Measurements from ENCODE around the gene SSH2.
"Not testable (repeated sequence)": the region's sequence is repeated elsewhere in the genome, so short reads cannot be mapped to it uniquely, and the experiment has no call there.

SSH2 gene

DNA sequence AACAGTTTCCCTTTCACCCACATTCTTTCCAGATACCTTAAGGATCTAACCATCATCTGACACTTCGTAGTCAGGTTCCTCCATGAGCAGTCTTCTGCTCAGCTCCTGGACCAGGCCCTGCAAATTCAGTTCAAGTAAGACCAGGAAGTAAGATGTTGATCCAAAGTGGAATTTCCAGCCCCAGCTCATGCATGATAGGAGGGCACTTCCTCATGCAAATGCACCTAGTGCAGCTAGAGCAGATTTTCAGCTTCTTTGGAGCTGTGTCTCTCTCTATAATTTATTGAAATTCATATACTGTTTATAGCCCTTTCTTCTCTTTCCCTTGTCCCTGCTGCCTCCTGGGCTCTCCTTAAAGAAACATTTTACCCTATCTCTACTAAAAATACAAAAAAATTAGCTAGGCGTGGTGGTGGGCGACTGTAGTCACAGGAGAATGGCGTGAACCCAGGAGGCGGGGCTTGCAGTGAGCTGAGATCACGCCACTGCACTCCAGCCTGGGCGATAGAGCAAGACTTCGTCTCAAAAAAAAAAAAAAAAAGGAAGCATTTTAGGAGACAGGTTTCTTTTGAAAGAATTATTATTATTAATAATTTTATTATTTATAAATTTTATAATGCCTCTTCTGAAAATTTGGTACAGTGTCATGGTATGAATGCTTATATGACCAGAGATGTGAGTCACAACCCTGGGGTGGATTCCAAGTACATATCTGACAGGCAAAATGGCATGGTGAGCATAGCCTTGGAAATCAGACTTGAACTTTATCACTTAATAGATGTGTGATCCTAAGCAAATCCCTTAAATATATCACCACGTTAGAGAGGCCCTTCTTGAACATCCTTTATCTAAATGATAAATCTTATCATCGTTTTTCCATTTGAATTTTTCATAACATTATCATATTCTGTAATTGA lies 94.3 kb downstream of the SSH2 start:
- DNase-seq: peak; percentile 68

DNA sequence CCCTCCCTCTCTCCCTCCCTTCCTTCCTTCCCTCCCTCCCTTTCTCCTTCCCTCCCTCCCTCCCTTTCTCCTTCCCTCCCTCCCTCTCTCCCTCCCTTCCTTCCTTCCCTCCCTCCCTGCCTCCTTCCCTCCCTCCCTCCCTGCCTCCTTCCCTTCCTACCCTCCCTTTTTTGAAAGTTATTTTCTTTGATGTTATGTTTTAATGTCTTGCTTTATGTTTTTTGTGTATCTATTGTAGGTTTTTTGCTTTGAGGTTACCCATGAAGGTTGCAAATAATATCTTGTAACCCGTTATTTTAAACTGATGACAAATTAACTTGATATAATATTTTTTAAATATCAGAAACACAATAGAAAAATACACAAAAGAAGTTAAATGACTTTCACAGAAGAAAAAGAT lies 96.2 kb downstream of the SSH2 start:
- DNase-seq: no peak

DNA sequence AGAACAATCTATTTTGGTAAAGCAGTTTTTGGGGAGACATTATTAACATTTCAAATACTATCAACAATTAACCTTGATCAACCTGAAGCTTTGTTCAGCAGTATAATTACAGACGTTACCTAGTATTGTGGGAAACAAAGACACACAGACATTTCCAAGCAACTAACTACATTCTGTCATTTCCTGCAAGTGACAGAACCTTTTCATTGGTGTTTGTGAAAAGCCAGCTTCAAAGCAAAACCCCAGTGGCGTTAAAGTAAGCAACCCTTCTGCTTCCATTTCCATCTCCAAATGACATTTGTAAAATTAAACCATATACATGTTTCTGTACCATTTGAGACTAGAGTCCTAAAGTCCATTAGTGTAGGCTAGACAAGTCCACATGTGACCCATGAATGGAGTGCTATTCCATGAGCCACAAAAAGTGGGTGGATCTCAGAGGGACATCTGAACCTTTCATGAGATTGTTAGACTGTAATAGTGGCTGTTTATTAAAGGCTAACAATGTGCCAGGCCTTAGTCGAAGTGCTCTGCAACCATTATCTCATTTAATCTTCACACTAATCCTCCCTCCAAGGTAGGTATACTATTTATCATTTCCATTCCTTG lies 101.2 kb downstream of the SSH2 start:
- no peak for DNase-seq

DNA sequence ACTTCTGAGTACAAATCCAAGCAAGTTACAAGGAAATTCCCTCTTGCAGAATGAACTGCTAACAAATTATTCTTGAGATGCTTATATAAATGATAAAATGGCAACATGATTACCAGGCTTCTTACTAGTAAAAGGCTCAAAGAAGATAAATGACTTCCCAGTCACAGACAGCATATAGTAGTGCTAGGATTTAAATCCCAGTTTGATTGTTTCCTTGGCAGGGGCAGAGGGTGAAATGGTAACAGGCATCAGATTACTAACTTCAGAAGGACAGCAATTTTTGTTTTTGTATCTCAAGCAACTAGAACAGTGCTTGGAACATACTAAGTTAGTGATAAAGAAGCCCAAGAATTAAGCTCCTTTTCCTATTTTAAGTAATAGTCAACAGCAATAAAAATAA lies 102.8 kb downstream of the SSH2 start:
- DNase-seq: no peak

DNA sequence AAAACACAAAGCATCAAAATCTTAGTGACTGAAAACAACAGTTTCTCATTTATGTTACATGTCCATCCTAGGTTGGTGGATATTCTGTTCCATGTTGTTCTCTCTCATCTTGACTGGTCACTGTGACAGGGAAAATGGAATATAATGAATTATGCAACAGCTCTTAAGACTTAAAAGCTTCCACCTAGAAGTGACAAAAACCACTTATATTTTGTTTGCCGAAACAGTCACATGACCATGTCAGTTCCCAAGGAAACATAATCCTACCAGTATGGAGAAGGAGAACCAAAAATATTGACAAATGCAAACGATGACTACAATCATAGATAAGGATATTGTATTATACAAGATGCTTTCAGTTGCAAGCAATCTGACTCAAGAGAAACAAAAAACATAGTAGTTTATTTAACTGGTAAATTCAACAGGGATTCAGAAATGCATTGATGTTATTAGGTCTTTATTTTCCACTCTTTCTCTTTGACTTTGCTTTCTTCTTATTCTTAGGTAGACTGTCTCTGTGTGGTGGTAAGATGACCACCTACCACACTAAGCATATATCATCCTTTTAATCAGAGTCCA lies 103.8 kb downstream of the SSH2 start:
- no peak for DNase-seq

DNA sequence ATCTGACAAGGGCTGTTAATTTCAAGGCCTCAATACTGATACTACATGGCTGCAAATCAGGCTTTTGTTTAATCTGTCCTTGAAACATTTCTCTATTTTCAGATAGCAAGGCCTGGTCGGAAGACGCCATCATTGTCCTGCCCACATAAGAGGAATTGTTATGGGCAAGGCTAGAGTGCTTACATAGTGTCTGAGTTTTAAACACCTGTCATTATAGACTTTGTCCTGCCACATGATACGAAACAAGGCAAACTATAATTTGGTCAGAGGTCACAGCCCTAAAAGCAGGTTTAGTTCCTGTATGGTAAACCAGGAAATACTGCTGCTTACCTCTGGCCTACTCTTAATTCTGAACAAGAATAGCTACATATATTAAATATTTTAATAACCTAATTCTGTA lies 104.4 kb downstream of the SSH2 start:
- no peak for DNase-seq

DNA sequence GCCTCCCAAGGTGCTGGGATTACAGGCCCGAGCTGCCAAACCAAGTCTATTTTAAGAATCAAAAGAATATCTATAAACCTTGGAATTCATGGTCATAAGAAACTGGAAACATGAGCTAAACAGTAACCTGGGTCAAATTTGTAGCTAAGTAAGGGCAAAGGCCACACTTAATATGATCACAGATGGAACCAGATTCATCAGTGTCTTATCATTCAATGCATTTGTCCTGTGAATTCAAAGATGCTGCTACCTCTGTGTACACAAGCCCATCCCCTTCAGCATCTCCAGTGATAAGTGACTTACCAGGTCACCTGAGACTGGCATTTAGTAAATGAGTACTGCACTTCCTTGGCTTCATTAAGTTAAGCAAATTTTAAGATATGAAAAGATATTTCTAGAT lies 108.1 kb downstream of the SSH2 start:
- DNase-seq: no peak

DNA sequence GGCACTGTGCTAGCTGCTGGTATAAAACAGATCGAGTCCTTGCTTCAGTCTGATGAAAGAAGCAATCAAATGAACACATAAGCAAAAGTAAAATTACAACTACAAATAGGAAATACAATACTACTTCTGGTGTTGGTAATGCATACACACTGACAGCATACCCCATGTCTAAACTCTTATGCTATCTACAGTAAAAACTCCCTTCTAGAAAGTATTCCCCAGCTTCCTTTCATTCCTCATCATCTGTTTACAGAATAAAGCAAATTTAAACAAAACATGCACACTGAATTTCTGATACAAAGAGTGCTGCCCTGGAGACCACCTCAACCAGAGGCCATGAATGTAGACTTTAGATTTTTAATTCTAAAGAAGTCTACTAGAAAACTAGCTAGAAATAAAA lies 109.6 kb downstream of the SSH2 start:
- no peak for DNase-seq

DNA sequence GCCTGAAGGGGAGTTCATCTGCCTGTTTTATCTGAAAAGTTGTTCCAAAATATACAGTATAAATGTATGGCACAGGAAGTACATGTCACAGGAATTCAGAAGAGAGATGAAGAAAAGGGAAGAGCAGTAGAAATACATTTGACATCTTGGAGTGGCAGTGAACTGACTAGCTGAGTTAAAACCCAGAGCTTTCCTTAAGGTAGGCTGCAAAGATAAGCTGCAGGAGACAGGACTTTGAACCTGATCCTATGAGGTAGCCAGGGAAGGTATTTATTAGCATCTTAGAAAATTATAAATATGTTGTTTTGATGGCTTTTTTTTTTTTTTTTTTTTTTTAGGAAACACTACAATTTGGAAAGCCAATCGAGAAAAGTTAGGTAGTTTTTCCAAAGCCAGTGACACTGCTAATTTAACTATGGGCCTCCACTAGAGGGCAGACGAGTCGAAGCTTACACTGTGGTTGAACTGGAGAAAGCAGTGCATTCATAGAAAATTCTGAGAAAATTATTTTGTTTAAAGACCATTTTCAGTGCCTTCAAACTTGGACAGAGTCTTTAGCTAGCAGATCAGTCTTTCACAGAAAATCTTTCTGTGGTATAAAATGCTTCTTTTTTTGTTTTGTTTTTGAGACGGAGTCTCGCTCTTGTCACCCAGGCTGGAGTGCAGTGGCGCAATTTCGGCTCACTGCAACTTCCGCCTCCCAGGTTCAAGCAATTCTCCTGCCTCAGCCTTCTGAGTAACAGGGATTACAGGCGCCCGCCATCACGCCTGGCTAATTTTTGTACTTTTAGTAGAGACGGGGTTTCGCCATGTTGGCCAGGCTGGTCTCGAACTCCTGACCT lies 122.3 kb downstream of the SSH2 start:
- DNase-seq: peak; percentile 79

DNA sequence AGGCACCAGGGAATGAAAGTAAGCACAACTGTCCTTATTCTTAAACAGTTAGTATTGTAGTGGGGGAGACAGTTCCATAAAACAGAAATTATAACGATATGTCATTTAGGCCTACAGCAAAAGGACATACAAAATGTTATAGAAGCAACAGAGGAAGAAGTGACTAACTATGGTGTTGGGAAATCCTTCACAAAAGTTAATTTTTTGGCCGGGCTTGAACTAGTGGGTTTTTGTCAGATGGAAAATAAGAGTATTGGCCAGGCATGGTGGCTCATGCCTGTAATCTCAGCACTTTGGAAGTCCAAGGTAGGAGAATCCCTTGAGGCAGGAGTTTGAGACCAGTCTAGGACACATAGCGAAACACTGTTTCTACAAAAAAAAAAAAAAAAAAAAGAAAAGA lies 127.8 kb downstream of the SSH2 start:
- DNase-seq: no peak

DNA sequence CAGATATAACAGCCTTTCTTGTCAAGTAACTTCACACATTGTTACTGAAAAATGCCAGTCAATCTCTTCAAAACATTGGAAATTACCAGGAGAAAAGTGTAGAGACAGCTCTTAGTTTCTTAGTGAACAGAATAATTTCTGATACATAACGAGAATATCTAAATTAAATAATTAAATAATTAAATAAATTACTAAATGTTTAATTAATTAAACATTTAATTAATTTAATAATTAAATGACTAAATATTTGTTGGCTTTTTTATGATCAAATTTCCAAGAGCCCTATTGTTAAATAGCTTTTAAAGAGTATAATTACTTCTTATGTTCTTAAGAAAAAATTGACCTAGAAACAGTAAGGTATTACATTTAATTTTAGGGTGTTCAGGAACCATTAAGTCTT lies 129.6 kb downstream of the SSH2 start:
- DNase-seq: no peak

DNA sequence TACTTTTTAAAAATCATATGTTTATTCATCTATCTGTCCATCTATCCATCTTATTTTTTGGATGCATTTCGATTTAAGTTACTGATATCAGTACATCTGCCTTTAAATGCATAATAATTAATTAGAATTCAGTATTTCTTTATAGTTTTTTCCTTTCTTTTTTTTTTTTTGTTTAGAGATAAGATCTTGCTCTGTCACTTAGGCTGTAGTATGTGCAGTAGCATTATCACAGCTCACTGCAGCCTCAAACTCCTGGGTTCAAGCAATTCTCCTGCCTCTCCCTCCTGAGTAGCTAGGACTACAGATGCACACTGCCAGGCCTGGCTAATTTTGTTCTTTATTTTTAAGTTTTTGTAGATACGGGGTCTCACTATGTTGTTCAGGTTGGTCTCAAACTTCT lies 133.4 kb downstream of the SSH2 start:
- no peak for DNase-seq

DNA sequence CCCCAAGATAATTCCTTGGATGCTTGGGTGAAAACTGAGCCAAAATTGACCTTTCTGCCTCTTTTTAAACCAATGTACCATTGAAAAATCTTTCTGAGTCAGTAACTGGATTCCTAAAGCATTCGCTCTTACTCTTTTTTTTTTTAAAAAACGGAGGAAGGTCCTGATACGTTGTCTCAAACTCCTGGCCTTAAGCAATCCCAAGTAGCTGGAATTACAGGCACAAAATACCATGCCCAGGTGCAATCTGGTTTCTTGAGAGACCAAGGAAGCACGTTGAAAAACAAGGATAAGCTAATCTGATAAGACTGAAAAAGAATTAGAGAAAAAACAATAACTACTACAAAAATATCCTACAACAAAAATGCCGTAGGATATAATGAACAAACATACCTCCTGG lies 136.5 kb downstream of the SSH2 start:
- no peak for DNase-seq

DNA sequence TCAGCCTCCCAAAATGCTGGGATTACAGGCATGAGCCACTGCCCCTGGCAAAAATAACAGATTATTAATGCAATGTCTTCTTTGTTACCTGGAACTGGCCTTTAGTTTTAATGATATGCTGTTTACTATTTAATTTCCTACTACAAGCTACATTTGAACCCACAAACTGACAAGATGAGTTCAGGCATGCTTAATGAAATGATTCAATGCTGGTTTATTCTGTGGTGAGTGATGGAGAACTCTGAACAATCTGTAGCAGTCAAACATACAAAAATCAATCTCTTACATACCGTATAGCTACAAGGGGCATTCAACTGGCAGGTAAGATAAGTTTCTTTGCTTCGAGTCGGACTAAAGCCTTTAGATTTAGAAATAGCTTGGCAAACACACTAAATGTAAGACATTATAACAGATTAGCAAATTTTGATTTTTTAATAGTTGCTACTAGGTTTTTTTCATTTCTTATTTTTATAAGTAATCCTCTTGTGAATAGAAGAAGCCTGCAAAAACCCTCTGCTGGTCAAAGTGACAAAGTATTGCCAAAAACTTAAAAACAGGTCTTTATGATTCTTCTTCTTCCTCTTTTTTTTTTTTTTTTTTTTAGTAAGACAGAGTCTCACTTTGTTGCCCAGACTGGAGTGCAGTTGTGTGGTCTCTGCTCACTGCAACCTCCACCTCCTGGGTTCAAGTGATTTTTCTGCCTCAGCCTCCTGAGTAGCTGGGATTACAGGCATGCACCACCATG lies 138.5 kb downstream of the SSH2 start:
- DNase-seq: no peak

DNA sequence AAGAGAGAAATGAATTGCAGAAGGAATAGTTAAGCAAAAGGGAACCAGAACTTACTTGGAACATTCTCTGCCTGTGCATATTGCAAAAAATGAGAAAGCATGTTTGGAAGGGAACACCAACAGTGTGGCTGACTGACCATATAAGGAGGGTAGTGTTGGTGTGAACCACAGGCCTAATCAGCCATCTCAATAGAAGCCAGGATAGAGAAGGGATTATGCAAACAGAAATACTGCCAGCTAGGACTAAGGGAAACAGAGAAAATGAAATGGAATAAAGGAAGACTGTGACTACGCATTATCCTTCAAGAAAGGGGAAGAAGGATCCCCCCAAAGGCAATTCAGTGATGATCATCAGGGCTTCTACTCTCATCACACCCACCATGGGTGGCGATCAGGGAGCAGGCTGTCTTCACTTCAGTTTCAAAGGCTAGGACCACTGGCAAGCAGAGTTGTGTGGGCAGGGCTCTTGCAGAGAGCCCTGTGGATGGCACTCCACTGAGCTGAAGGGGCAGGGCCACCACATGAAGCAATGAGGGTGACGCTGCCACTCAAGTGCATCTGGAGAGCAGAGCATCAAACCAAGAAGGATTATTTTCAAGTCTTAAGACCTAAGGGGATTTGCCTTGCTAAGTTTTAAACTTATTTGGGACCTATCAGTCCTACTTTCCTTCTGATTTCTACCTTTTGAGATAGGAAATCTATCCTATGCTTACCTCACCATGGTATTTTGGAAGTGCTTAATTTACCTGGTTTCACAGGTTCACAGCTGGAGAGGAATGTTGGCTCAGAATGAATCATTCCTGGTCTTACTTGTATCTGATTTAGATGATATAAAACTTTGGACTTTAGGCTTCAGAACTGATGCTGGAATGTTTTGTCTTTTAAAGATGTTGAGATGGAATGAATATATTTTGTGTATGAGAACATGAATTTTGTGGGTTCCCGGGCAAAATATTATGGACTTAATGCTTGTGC lies 140.5 kb downstream of the SSH2 start:
- DNase-seq: no peak

DNA sequence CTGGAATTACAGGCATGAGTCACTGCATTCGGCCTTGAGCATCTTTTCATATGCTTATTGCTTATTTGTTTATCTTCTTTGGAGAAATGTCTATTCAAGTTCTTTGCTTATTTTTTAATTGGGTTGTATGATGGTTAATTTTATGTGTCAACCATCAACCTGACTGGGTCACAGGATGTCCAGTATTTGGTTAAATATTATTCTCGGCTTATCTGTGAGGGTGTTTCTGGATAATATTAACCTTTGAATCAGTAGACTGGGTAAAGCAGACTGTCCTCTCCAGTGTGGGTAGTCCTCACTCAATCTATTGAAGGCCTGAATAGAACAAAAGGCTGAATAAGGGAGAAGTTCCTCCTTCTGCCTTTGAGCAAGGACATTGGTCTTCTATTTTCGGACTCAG lies 142.0 kb downstream of the SSH2 start:
- no peak for DNase-seq

DNA sequence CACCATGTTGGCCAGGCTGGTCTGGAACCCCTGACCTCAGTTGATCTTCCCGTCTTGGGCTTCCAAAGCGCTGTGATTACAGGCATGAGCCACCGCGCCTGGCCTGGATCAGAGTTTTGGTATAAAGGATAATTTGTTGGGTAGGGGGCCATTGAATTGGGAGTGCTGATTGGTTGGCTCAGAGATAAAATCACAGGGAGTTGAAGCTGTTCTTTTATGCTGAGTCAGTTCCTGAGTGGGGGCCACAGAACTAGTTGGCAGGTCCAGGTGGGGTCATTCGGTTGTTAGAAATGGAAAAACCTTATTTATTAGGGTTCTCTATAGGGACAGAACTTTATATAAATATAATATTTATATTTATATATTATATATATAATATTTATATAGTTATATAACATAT lies 147.1 kb downstream of the SSH2 start:
- DNase-seq: no peak

DNA sequence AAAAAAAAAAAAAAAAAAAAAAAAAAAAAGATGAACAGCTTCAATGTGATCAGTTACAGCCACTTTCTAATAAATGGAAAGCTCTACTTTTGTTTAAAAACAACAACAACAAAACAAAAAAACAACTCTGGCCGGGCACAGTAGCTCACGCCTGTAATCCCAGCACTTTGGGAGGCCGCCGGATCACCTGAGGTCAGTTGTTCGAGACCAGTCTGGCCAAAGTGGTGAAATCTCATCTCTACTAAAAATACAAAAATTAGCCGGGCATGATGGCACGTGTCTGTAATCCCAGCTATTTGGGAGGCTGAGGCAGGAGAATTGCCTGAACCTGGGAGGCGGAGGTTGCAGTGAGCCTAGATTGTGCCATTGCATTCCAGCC lies 150.2 kb downstream of the SSH2 start:
- DNase-seq: not testable (repeated sequence)

DNA sequence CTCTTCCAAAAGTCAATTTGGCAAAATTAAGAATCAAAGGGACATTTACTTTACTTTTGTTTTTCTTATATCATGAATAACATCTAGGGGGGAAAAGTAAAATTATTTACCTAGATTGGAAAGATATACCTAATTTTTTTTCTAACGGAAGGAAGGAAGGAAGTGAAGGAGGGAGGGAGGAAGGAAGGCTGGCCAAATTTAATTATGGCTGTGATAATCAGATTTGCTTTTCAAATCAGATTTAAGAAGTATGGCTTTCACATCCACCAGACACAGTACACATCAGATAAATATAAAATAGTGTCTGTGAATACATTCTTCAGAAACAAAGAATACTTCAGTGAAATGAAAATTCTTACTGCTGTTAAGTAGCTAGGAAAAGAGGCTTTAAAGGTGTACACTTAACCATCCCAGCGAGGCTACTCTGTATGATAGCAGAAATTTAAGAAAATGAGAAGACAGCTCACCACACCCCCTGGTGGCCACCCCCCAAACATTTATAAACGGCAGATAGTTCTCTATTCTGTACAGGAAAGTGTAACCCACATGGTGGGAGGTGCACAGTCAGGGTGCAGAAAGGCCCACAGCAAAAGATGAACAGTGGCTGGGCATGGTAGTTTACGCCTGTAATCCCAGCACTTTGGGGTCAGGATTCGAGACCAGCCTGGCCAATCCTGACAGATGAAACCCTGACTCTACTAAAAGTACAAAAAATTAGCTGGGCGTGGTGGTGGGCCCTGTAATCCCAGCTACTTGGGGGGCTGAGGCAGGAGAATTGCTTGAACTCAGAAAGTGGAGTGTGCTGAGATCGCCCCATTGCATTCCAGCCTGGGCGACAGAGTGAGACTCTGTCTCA lies 150.8 kb downstream of the SSH2 start:
- DNase-seq: peak; percentile 59

DNA sequence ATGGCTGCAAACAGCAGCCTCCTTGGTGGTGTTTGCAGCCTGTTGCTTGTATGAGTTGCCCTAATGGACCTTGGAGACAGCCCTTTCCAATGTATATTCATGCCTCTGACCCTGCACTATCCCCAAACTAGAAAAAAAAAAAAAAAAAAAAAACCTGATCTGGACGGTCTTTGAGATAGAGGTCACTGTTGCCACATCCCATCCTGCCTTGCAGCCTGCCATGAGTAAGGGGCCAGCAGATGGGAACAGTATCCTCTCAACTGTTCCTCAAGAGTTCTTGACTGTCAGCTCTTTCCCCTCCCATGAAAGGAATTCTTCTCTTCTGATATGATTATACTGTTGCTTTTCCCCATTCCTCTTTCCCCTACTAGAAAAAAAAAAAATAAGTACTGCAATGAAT lies 152.4 kb downstream of the SSH2 start:
- no peak for DNase-seq

Data from EL (cell line).